Stimulated activated CD8-positive, alpha-beta memory T cell treated with anti-CD3 and anti-CD28 coated beads, Interleukin-12 subunit alpha, Interleukin-12 subunit beta, amount 100 ng/mL, for 24 hours (primary cell): ENCODE data around the gene ILDR2.

ENCODE experiments used
- DNase-seq: peaks from one replicate; pipeline ENCODE4 v3.0.0-alpha.2; 2020; ENCODE audit errors: extremely low read depth

Gene ILDR2

GRCh38 chr1:166924823-166925541 is 50.4 kb downstream of the ILDR2 start:
- no peak for DNase-seq

DNA sequence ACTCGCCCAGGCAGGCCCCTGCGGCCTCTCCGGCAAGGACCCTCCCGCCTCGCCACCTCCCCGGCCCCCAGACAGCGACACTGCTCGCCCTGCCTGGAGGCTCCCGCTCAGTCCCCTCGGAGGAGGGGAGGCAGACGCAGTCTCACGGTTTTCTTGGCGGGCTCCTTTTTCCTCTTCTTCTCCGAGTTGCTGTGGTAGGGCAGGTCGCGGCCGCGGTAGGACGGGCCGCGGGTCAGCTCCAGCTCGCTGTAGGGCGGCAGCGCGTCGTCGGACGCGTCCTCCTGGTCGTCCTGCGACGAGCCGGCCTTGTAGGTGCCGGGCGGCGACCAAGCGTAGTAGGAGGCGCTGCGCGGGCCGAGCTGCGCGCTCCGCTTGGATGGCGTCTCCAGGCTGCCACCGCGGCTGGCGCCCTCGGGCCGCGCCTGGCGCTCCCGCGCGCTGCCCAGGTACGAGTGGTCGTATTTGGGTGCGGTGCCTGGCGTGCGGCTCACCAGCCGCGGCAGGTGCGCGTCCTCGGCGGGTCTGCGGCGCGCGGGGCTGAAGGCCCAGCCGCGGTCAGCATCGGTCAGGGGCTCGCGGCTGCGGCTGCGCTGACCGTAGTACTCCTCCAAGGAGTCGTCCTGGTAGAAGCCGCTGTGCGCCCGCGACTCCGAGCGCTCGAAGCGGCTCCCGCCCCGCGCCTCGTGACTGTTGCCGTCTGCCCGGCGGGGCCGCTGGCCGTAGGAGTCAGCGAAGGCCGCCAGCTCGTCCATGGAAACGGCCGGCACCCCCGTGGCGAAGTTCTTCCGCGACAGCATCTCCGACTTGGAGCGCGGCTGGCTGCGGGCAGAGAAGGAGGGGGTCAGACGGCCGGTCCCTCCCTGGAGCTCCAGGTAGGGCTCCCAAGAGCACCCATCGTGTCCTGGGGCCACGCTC is 54.5 kb downstream of the ILDR2 start:
- DNase-seq, result no peak

DNA sequence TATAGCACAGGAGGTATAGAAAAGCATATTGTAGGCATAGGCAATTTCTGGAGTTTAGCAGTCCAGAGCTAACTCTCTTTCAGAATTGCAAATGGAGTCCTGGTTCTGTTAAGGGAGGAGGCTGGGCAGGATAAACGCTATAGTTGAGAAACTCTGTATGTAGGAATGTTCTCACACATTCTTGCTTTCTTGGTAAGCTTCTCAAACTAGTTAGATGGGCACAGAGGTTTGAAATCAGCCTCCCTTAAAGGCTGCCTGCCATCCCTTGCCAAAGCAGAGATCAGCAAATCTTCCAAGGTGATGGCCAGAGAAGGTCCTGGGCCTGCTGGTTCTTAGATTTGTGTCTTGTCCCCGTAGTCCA is 56.4 kb downstream of the ILDR2 start:
- no peak for DNase-seq

- no peak for DNase-seq
Measured at GRCh38 chr1:166918088-166918955, 57.0 kb downstream of the ILDR2 start.

DNA sequence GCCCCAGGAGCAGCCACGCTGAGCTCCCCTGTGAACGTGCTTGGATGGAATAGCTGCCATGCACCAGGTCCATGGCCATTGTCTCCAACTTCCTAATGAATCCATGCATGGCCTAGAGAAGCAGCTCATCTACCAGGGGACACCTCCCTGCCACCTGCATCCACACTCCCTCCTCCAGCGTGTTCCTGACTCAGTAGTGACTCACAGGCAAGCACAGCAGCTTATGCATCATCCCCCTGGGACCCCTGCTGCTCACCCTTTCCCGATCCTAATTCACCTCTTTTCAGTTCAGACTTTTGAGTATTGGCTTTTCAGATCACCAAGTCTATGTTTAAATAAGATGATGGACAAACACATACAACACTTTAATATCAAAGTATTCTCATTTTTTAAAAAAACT is 59.4 kb downstream of the ILDR2 start:
- DNase-seq, result no peak

DNA sequence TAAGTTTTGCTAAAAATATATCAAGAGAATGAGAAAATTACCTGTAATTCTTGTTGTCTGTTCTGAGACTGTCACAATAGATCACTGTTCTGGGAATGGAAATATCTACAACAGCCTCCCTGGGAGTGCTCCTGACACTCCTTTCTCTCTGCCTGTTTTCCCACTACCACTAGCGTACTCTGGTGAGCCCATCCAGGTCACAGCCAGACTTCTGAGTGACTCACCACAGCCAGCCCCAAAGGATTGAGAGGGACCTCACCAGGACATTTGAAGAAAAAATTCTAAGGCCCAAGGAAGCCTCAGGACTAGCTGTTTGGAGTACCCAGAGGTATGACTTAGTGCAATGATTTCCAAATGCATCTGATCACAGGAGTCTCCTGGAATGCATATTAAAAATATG is 60.3 kb downstream of the ILDR2 start:
- no peak for DNase-seq

DNA sequence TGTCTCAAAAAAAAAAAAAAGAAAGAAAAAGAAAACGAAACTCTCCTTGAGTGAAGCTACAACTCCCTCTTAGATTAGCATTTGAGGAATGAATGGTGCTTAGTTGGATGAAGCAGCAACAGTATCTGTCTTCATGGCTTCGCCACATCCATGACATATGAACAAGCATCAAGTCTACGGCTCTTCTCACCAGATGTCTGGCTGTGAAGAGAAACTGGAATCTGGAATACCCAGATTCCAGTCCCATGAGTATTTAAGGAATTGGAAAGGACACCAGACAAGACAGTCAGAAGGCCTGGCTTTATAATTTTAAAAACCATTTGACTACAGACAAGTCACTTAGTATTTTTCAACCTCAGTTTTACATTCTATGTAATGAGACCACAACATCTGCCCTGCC is 61.2 kb downstream of the ILDR2 start:
- DNase-seq, result no peak

GRCh38 chr1:166911624-166912023 is 63.7 kb downstream of the ILDR2 start:
- DNase-seq, result no peak

- DNase-seq, result peak; percentile 47
Measured at GRCh38 chr1:166910396-166910994, 64.8 kb downstream of the ILDR2 start.

GRCh38 chr1:166908942-166909341 is 66.4 kb downstream of the ILDR2 start:
- no peak for DNase-seq

DNA sequence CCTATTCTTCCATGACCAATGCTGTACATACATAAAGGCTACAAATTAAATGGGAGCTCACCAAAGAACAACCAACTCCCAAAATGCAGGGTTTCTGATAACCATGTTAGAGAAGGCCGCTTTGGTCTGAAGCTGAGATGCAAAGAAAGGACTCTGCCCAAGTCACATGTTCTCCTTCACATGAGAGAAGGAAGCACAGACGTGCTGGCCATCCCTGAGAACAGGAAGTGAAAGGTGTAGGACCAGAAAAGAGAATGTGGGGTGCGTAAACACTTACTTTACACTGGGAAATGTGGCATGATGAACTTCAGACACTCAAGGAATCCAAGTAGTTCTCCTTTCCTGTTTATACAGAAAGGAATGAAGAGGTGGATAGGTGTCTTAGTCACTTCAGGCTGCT is 67.6 kb downstream of the ILDR2 start:
- DNase-seq, result no peak

GRCh38 chr1:166907051-166907450 is 68.3 kb downstream of the ILDR2 start:
- no peak for DNase-seq

DNA sequence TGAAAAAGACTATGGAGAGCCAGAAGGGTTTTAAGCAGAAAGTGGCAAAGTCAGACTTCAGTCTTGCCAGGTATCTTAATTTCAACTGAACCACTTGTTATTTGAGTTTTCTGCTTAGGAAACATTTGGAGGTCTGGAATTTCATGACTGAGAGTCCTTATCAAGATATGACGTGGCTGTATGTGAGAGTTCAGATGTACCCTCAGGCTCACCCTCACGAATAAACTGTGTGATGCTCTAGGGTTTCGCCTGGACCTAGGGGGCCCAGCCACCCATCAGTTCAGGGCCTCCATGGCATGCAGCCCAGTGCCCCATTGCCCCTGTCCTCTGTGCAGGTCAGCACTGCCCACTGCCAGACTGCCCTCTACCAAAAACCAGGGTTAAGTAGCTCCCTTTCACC is 68.7 kb downstream of the ILDR2 start:
- DNase-seq, result no peak

DNA sequence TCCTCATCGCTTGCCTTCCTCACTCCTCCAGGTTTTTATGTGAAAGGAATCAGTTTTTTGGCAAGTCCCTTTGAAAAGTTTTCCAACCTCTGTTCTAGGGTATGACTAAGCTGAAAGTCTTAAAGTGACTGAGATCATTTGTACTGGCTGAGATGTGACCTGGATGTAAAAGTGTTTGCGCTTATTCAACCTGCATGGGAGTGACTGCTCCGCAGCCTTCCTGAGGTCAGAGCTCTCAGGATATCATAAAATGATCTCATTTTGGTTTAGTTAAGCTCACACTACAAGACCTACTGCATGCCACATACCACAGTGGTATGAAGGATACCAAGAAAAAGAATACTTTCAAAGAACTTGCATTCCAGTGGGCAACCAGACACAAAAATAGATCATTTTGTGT is 69.4 kb downstream of the ILDR2 start:
- no peak for DNase-seq

DNA sequence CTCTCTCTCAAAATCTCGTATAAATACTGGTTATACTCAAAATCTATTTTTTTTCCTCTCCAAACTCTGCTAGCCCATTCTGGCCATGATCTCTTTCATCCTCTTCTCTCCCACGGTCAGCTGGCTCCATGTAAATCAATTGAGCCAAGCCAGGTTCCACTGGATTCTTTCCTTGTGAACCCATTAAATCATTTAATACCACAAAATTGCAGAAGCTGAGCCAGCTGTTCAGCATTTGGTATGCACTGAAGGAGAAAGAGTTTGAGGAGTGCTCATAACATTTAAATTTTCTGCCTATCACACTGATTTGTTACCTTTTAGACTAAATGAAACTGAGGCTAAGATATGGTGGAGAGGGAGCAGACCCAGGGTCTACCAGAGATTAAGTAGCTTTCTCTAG is 70.2 kb downstream of the ILDR2 start:
- DNase-seq, result no peak

DNA sequence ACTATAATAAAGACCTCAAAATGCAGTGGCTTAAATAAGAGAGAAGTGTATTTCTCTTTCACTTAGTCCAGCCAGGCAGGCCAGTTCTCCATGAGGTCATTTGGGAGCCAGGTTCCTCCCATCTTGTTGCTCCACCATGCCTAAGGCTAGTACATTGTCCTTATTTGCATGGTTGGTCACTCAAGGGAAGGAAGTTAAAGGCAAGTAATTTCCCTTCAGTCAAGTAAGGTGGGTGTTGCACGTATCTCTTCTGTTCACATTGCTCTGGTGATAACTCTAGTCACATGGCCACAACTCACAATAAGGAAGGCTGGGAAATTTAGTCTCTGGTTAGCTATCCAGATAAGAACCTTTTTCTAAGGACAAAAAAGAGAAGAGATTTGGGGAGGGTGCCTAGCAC is 72.1 kb downstream of the ILDR2 start:
- DNase-seq, result no peak

DNA sequence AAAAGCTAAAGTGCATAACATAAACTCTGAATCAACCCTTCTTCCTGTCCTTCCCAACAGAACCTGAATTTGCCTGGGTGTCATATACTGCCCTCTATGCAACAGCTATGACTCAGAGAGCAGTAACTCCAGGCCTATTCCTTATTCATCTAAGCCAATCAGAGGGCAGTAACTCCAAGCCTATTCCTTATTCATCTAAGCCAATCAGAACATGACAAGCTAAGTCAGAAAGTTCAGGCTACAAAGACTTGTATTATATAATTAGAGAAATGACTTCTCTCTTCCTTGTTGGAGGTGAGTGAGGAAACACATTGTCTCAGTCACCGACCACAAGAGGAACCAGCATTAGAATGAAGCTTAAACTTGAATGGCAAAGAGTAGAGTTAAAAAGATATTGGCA is 73.1 kb downstream of the ILDR2 start:
- no peak for DNase-seq

DNA sequence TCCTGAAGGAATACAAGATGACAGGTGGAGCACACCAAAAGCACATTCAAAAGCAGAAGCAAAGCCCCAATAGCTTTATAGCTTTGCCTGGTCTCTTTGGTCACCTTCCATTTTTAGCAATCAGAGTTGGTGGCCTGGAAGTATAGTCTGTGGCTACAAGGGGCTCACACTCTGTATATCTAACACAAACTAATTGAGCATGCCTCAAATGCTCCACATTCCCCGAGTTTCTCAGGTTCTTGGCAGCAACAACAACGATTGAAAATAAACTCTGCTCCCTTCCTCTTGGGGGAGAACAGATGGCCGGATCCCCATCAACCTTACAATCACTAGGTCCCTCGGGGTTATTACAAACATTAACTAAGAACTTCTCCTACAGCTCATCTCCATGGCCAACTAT is 74.4 kb downstream of the ILDR2 start:
- DNase-seq, result no peak

DNA sequence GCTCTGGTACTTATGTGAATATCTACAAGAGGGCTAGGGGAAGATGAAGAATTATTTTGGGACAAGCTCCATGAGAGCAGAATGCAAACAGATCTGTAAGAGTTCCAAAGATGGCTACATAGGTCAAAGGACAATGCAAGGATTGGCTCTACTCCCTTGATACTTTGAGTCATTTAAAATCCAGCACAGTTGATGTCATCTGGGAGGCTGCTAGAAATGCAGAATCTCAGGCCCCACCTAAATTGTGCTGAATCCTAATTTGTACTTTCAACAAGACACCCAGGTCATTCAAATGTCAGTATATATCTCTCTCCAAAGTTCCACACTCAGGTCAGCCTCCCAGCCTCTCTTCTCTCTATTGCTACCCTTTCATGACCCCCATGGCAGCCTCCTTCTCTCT is 75.6 kb downstream of the ILDR2 start:
- DNase-seq, result no peak

DNA sequence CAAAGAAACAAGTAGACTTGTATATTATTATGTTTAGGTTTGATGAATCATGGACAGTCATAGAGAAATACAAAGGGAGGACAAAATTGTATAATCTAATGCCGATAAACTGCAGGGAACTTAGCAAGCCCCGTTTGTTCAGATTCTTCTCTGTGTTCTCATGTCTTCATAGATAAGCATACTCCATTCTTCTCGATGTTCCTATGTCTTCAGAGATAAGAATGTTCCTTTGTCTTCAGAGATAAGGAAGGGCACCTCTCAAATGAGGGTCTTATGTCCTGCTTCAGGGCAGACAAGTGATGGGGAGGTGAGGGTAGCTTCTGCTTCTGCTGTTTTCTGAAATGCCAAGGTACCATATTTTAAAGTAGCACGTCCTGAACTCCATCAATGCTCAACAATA is 79.6 kb downstream of the ILDR2 start:
- DNase-seq, result no peak

DNA sequence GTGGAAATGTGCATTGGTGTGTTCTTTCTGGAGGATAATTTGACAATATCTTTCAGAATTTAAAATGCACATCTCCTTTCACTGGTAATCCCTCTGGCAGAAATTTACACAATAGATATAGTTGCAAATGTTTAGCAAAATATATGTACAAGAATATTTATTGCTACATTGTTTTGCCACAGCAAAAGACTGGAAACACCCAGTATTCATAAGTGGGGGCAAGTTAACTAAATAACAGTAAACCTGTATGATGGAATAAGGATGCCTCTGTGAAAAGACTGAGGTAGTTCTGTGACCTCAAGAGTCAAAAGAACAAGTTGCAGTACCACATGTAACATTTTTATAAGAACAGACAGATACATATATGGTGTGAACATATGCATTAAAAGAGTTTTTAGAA is 85.6 kb downstream of the ILDR2 start:
- no peak for DNase-seq
